ENCODE results near the gene PTPDC1. TPM values are rescaled to one million over a fixed set of nuclear protein-coding genes. Genes with fewer than 3 reads are reported as not detected.
"Not testable (repeated sequence)": the region's sequence is repeated elsewhere in the genome, so short reads cannot be mapped to it uniquely, and the experiment has no call there.

Gene PTPDC1
- total and polyA plus RNA-seq, 9 donors, result 6.2 to 9.0 (median 7.2) TPM

- Histone ChIP-seq H3K4me1 (ENCODE audit: control insufficient read depth, insufficient read depth, low read length) (no peaks in the 10 kb centered on the region), H3K9me3 (replicated peaks; ENCODE audit: control insufficient read depth, low read depth, low read length) (no peaks in the 10 kb centered on the region), H3K36me3 (ENCODE audit: control insufficient read depth, insufficient read depth, low read length) (no peaks in the 10 kb centered on the region), H3K27me3 (ENCODE audit: control insufficient read depth, insufficient read depth, low read length) (no peaks in the 10 kb centered on the region), H3K27ac (ENCODE audit: low read length) (no peak overlapping the region), H3K4me3 (ENCODE audit: low read length) (no peak overlapping the region)
- no CpG with 5 or more reads among the region's 3 CpGs for WGBS (ENCODE audit: insufficient coverage)
- DNase-seq, result peak; percentile 25
Observed at GRCh38 chr9:94086486-94087345, 2.5 kb downstream of the PTPDC1 start.

- not testable (repeated sequence) for DNase-seq; H3K4me1 ChIP-seq (ENCODE audit: control insufficient read depth, insufficient read depth, low read length); H3K9me3 ChIP-seq (replicated peaks; ENCODE audit: control insufficient read depth, low read depth, low read length); H3K4me3 ChIP-seq (ENCODE audit: low read length); H3K27ac ChIP-seq (ENCODE audit: low read length); H3K27me3 ChIP-seq (ENCODE audit: control insufficient read depth, insufficient read depth, low read length)
- 83% methylated on average over 15 of the region's 33 CpGs for WGBS (ENCODE audit: insufficient coverage)
- H3K36me3 ChIP-seq (ENCODE audit: control insufficient read depth, insufficient read depth, low read length), result peaks cover 17% of the 10 kb centered on the region
Observed at GRCh38 chr9:94094219-94095145, 10.2 kb downstream of the PTPDC1 start.

- H3K27ac ChIP-seq (ENCODE audit: low read length), result no peak overlapping the region
- DNase-seq, result peak; percentile 21
- H3K36me3 ChIP-seq (ENCODE audit: control insufficient read depth, insufficient read depth, low read length), result peaks cover 17% of the 10 kb centered on the region
- no peaks in the 10 kb centered on the region for H3K9me3 ChIP-seq (replicated peaks; ENCODE audit: control insufficient read depth, low read depth, low read length)
- no peaks in the 10 kb centered on the region for H3K27me3 ChIP-seq (ENCODE audit: control insufficient read depth, insufficient read depth, low read length)
- no peak overlapping the region for H3K4me3 ChIP-seq (ENCODE audit: low read length)
- 75% methylated on average over 1 of the region's 9 CpGs for whole genome bisulfite sequencing (ENCODE audit: insufficient coverage)
- no peaks in the 10 kb centered on the region for H3K4me1 ChIP-seq (ENCODE audit: control insufficient read depth, insufficient read depth, low read length)
Observed at GRCh38 chr9:94096819-94097577, 12.7 kb downstream of the PTPDC1 start.

GRCh38 chr9:94097788-94098414 is 13.6 kb downstream of the PTPDC1 start:
- peak; percentile 10 for DNase-seq
- Histone ChIP-seq H3K36me3 (ENCODE audit: control insufficient read depth, insufficient read depth, low read length) (peaks cover 18% of the 10 kb centered on the region), H3K4me3 (ENCODE audit: low read length) (no peak overlapping the region), H3K27me3 (ENCODE audit: control insufficient read depth, insufficient read depth, low read length) (no peaks in the 10 kb centered on the region), H3K9me3 (replicated peaks; ENCODE audit: control insufficient read depth, low read depth, low read length) (no peaks in the 10 kb centered on the region), H3K27ac (ENCODE audit: low read length) (no peak overlapping the region), H3K4me1 (ENCODE audit: control insufficient read depth, insufficient read depth, low read length) (no peaks in the 10 kb centered on the region)
- 83% methylated on average over 6 of the region's 6 CpGs for WGBS (ENCODE audit: insufficient coverage)

- peaks cover 21% of the 10 kb centered on the region for H3K36me3 ChIP-seq (ENCODE audit: control insufficient read depth, insufficient read depth, low read length)
- no peak overlapping the region for H3K4me3 ChIP-seq (ENCODE audit: low read length)
- no peaks in the 10 kb centered on the region for H3K4me1 ChIP-seq (ENCODE audit: control insufficient read depth, insufficient read depth, low read length)
- H3K27ac ChIP-seq (ENCODE audit: low read length), result no peak overlapping the region
- H3K27me3 ChIP-seq (ENCODE audit: control insufficient read depth, insufficient read depth, low read length), result no peaks in the 10 kb centered on the region
- H3K9me3 ChIP-seq (replicated peaks; ENCODE audit: control insufficient read depth, low read depth, low read length), result no peaks in the 10 kb centered on the region
- WGBS (ENCODE audit: insufficient coverage), result no CpG with 5 or more reads among the region's 2 CpGs
- no peak for DNase-seq
Observed at GRCh38 chr9:94100152-94100879, 16.1 kb downstream of the PTPDC1 start.

- Histone ChIP-seq H3K36me3 (ENCODE audit: control insufficient read depth, insufficient read depth, low read length) (peaks cover 16% of the 10 kb centered on the region), H3K9me3 (replicated peaks; ENCODE audit: control insufficient read depth, low read depth, low read length) (no peaks in the 10 kb centered on the region), H3K27me3 (ENCODE audit: control insufficient read depth, insufficient read depth, low read length) (no peaks in the 10 kb centered on the region), H3K27ac (ENCODE audit: low read length) (no peak overlapping the region), H3K4me1 (ENCODE audit: control insufficient read depth, insufficient read depth, low read length) (no peaks in the 10 kb centered on the region), H3K4me3 (ENCODE audit: low read length) (no peak overlapping the region)
- no peak for DNase-seq
- WGBS (ENCODE audit: insufficient coverage), result 86% methylated on average over 2 of the region's 7 CpGs
Observed at GRCh38 chr9:94101162-94101853, 17.0 kb downstream of the PTPDC1 start.

GRCh38 chr9:94108584-94108983 is 24.3 kb downstream of the PTPDC1 start:
- Histone ChIP-seq H3K9me3 (replicated peaks; ENCODE audit: control insufficient read depth, low read depth, low read length) (no peaks in the 10 kb centered on the region), H3K27ac (ENCODE audit: low read length) (no peak overlapping the region), H3K4me1 (ENCODE audit: control insufficient read depth, insufficient read depth, low read length) (peaks cover 5% of the 10 kb centered on the region), H3K27me3 (ENCODE audit: control insufficient read depth, insufficient read depth, low read length) (no peaks in the 10 kb centered on the region), H3K4me3 (ENCODE audit: low read length) (no peak overlapping the region), H3K36me3 (ENCODE audit: control insufficient read depth, insufficient read depth, low read length) (peaks cover 2% of the 10 kb centered on the region)
- WGBS (ENCODE audit: insufficient coverage), result no CpG with 5 or more reads among the region's 3 CpGs
- peak; percentile 81 for DNase-seq

GRCh38 chr9:94110821-94111252 is 26.6 kb downstream of the PTPDC1 start:
- H3K9me3 ChIP-seq (replicated peaks; ENCODE audit: control insufficient read depth, low read depth, low read length), result no peaks in the 10 kb centered on the region
- no peaks in the 10 kb centered on the region for H3K27me3 ChIP-seq (ENCODE audit: control insufficient read depth, insufficient read depth, low read length)
- peaks cover 5% of the 10 kb centered on the region for H3K4me1 ChIP-seq (ENCODE audit: control insufficient read depth, insufficient read depth, low read length)
- DNase-seq, result no peak
- no peaks in the 10 kb centered on the region for H3K36me3 ChIP-seq (ENCODE audit: control insufficient read depth, insufficient read depth, low read length)
- no peak overlapping the region for H3K27ac ChIP-seq (ENCODE audit: low read length)
- H3K4me3 ChIP-seq (ENCODE audit: low read length), result no peak overlapping the region
- no CpG with 5 or more reads among the region's 3 CpGs for whole genome bisulfite sequencing (ENCODE audit: insufficient coverage)

GRCh38 chr9:94111446-94111845 is 27.2 kb downstream of the PTPDC1 start:
- Histone ChIP-seq H3K27ac (ENCODE audit: low read length) (no peak overlapping the region), H3K27me3 (ENCODE audit: control insufficient read depth, insufficient read depth, low read length) (no peaks in the 10 kb centered on the region), H3K4me3 (ENCODE audit: low read length) (no peak overlapping the region), H3K36me3 (ENCODE audit: control insufficient read depth, insufficient read depth, low read length) (no peaks in the 10 kb centered on the region), H3K4me1 (ENCODE audit: control insufficient read depth, insufficient read depth, low read length) (peaks cover 5% of the 10 kb centered on the region), H3K9me3 (replicated peaks; ENCODE audit: control insufficient read depth, low read depth, low read length) (no peaks in the 10 kb centered on the region)
- no CpG with 5 or more reads among the region's 2 CpGs for WGBS (ENCODE audit: insufficient coverage)
- DNase-seq, result no peak

Measured in muscle of leg (tissue), 11 donors.